ENCODE measurements around the gene PAK5. TPM values are rescaled to one million over a fixed set of nuclear protein-coding genes. Genes with fewer than 3 reads are reported as not detected.

The PAK5 gene
- polyA plus RNA-seq, 5 donors: 0.18 to 0.44 (median 0.33) TPM

DNA sequence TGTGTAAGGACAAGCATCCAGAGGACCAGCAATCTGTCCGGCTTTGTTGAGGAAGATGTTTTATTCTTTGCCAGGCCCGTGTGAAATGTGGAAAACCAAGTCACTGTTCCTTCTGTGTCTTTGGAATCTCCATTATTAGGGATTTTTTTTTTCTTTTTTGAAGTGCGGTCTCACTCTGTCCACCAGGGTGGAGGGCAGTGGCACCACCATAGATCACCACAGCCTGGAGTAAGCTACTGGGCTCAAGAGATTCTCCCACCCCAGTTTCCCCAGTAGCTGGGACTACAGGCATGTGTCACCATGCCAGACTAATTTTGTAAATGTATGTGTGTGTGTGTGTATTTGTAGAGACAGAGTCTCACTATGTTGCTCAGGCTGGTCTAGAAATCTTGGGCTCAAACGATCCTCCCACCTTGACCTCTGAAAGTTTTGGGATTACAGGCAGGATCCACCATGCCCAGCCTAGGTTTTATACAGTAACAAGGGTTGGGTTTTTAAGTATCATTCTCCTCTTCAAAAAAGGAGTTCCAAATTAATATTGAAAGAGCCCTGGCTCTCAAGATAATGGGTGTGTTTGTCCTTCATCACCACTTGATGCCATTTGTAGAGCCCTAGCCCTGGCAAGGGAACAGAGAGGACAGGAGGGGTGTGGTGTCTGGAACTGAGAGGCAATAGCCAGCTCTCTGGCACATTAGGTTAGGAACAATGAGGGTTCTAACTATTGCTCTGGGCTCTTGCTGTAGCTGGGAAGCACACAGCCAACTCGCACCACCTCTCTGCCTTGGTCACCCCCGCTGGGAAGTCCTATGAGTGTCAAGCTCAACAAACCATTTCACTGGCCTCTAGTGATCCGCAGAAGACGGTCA, 321.3 kb downstream of the PAK5 start:
- no peak for DNase-seq

DNA sequence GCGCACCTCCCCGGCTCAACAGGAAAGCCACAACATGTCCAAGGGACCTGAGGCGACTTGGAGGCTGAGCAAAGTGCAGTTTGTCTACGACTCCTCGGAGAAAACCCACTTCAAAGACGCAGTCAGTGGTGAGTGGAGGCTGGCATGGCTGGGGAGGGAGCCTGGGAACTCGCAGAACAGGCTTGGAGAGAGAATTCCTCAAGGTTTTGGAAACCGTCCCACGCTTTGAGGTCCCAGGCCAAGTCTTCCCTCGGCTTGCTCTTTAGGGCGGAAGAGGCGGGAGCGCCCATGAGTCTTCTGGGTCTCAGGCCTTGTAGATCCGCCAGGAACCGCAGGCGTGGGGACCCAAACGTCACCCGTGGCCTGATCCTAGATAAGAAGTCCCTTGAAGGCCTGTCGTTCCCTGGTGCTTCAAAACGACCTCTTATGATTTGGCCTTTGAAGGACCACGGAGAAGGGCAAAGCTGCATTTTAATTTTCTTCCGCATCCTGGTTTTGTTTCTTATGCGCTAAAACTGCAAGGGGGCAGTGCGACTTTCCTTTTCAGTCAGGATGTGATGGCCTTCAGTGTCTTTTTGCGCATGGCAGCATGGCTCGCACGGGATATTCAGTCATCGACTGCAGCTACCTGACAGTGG, 322.5 kb downstream of the PAK5 start:
- no peak for DNase-seq

DNA sequence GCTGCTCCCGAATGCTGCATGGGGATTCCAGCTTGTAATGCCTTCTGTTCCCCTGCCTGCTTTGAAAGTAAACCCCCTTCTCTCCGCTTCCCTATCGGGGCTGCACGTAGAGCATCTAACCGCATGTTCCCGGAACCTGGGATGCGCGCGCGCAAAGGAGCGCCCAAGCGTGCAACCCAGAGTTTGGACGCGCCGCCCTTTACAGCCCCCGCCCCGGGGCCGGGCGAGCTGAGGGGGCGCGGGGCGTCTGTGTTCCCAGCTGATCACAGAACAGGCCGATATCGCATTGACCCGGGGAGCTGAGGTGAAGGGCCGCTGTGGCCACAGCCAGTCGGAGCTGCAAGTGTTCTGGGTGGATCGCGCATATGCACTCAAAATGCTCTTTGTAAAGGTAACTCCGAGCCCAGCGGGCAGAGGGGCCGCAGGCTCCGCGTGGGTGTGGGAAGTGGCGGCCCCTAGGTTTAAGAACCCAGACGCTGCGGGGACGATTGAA, 323.1 kb downstream of the PAK5 start:
- DNase-seq: no peak

DNA sequence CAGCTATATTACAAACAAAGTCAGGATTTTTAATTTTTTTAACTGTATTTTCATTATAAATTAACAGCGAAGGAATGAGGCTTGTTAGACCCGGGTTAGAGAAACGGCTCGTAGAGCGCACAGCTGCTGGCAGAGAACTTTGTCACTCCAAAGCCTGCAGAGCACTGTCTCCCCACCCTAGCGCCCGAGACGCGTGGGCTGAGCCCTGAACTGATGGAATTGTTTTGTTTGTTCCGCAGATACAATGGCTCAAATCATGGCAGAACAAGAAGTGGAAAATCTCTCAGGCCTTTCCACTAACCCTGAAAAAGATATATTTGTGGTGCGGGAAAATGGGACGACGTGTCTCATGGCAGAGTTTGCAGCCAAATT, 323.7 kb downstream of the PAK5 start:
- no peak for DNase-seq

DNA sequence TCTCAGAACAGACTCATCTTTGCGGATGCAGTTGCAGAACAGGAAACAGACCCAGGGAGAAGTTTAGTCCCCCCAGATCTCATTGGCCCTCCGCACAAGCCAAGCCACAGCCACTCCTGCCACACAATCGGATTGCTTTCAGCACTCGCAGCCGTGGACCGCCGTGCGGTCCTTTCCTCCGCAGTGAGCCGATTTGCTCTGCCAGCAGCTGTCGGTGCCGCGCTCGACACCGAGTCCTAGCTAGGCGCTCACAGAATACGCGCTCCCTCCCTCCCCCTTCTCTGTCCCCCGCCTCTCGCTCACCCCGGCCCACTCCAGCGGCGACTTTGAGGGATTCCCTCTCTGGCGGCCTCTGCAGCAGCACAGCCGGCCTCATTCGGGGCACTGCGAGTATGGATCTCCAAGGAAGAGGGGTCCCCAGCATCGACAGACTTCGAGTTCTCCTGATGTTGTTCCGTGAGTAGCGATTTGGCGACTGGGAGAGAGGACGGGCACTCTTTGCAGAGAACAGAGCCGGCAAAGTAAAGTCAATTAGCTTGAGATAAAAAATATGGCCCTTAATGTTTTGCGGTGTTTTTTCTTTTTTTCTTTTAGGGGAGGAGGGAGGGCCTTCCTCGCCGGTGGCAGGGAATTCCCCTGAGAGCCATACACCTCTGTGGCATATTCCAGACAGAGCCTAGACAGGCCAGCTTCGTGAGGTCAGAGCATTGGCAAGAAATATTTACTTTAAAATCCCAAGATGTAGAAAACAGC, 324.2 kb downstream of the PAK5 start, which contains the start of gene LAMP5:
Gene LAMP5 (plus strand): TSS at position 130 of the 753 bp plus-strand sequence. CDS start 263 bp downstream, at position 393.
- DNase-seq: no peak

DNA sequence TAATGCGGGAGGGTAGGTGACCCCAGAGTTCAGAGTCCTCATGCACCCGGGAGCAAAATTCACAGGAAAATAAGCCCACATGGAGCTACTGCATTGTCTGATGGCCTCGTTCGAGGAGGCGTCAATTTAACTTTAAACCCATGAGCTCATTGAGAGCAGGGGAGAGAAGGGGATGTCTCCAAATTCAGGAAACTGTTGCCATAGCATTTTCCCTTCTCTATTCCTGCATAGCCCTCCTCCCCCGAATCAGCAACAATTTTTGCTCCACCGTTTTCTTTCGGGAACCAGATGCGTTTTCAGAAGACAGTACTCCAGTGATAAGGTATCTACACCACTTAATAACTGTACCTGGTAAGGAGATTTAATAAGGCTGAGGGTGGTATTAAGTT, 324.8 kb downstream of the PAK5 start:
- DNase-seq: no peak

DNA sequence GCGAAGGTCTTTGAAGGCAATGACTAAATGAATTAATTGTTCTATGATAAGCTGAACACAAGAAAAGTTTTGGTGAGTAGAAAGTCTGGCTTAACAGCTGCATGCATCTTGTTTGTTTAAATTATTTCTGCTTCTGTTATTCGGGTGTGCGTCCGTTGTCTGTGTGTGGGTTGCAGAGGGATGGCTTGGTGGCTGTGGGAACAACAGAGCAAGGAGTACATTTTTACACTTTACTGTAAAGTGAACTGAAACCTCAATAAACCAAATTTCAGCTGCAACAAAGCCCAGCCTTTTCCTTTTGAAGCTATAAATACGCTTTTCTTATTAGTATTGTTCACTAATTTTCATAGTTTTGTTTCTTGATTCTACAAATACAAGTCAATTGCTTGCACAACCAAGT, 328.0 kb downstream of the PAK5 start:
- no peak for DNase-seq

DNA sequence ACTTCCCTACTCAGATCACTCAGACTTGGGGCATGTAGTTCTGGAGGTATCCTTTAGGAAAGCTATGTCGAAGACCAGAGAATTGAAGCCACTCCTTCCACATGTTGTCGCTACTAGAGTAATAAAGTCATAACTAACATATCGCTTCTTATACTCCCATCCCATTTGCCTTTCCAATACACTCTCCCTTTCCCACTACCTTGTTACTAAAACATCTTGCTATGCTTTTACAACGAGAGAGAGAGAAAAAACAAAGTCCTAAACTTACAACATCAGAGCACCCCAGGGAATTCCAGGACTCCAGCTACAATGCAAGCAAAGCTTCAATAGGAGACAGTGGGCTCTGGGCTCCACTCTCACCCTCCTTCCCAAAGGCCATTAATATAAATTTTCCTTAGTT, 329.6 kb downstream of the PAK5 start:
- no peak for DNase-seq

DNA sequence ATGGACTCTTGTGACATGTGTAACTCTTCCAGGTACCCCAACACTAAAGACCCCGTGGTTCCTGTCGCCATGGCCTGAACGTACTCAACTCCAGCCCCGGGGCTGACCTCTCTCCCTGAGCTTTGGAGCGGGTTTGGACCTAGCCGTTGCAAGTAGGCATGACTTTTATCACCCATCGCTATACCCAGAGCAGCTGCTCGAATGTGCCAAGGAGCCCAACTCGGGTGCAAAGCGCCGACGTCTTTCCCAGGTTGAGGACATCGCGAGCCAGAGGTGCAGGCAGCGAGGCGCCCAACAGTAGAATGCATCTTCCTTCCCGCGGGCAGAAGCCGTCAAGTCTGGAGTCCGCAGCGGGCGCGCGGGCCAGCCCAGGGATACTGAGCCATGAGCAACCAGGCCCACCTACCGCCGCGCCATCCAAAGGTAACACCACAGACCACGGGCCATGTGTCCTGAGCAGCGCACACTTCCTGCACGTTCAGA, 330.1 kb downstream of the PAK5 start:
- DNase-seq: no peak

DNA sequence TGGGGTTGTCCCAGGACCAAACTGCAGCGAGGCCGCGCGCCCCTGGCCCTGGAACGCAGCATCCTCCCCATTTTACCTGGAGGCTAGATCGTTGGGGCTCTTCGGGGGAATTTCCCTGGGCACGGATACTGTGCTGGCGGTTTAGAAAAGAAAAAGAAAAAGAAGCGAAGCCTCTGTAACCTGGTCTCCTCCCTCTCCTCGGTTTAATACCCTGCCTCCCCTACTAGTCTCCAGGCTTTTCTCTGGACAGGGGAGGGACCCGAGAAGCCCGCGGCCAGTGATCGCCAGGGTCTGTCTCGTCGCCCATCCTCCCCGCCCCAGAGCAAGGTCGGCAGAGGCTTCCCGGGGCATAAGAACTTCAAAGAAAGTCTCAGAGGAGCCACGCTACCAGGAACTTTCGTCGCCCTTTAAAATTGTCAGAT, 330.6 kb downstream of the PAK5 start:
- no peak for DNase-seq

DNA sequence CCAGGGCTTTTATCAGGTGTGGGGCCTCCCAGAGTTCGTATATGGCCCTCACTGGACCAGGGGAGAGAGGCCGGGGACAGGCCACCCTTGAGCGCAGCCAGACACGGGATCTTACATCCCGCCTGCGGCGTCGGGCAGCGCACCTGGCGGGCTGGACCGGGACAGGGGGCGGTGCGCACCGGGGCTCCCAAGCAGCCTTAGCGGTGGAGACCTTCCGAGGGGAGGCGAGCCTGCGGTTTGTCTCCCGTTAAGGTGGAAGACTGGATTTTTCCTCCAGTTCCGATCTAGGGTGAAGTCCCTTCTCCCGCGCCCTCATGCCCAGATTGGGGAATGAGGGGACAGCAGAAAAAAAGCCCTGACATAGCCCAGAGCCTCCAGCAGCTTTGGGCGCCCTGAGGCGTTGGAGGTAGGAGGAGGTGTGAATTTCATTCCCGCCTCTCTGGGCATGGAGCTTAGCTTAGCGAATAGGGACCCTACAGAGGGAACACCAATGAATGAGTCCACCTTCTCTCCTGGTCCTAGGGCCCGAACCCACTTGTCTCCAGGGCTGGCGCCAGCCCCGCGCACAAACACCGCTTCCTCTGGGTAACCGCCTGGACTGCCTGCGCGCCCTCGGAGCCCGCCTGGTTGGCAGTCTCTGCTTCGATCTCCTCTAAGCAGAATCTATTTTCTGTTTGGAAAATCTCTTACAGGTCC, 331.2 kb downstream of the PAK5 start:
- DNase-seq: no peak

DNA sequence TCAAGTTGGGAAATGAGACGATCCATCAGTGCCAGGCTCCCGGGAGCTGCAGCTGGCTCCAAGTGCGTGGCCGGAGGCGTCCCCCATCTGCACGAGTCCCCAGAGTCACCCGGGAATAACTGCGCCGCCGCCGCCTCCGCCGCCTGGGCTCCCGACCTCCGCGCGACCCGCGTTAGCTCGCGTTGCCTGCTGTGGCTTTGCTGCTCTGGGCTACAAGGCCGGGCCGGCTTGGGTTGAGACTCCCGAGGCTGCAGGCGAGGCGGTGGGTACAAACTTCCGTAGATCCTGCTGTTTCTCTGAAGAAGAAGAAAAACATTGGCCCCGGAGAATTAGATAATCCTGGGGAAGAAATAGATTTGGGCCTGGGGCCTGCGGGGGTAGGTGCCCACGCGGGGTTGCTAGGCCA, 331.9 kb downstream of the PAK5 start:
- no peak for DNase-seq

DNA sequence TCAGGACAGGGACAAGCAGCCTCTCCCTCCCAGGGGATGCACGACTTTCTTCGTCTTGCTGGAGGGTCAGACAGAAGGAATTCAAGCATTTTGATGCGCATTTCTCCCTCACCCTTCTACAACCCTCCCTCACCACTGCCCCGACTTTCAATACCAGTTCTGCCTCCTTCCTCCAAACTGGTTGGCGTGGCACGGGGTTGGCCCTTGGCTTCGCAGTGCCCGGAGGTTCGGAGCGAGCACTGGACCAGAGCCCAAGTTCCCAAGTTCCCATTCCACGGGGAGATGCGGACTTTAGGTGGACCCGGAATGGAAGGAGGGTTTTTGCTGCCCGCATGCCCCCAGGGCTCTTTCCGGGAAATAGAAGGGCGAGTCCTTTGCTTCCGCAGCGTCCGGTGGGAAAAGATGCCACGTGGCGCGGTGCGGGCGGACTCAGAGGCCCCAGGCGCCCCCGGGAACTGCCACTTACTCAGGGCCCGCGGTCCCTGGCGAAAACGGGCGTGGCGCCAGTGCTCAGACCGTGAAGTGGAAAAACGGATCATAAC, 332.5 kb downstream of the PAK5 start:
- DNase-seq: no peak

DNA sequence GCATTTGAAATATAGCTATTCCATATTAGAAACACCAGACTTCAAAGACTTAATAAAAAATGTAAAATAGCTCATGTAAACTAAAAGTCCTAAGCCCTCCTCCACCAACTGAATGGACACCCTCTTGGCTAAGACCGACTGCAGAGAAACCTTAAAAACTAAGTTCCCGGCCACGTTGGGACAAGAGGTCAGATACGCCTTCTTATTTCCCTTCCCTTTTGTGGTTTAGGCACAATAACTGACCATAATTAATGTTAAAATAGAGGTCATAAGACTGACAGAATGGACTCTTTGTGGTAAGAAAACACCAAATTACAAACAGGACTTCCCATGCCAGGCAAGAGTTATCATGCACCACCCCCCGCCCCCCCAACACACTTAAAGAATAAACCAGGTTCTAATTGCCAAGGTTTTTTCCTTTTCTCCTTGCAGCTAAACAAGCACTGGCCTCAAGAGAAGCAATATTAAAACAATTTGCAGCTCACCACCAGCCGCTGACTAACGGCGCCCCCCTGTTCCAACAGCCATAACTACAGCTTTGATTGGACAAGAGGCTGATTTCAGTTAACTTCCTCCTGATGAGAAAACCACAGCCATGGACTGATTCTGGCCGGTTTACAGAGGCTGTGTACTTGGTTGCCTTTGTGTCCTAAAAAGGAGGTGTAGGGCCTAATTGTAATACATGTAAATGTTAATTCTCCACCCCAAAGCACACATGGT, 335.2 kb downstream of the PAK5 start:
- no peak for DNase-seq

DNA sequence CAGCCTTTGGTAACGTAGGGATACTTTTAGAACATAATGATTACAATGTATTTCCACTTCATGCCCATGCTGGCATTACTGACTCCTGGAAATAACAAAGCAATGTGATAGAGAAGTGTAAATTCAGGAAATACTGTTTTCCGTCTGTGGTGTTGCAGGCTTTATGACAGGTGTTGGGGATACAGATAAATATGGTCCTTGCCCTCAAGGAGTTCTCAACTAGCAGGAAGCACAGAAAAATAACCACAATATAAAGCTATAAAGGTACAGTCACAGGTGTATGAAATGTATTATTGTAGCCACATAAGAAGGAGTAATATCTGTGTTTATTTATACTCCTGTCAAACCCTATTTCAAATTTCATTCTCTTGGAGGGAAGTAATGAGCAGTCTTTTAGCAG, 337.4 kb downstream of the PAK5 start:
- no peak for DNase-seq

DNA sequence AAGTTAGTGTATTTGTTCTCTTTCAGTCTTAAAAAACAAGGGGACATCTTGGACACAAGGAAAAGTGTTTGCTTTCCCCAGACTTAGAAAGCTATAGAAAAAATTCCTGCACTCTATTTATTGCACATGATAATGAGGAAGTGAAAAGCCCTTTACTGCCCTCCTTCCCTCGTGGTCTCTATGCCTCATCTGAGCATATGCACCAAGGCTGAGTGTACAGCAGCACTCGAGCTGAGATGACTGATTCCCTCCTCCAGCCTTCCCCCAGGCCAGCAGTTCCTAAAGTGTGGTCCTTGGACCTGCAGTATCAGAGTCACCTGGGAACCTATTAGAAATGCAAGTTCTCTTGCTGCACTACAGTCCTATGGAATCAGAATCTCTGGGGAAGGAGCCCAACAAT, 338.8 kb downstream of the PAK5 start:
- DNase-seq: no peak

DNA sequence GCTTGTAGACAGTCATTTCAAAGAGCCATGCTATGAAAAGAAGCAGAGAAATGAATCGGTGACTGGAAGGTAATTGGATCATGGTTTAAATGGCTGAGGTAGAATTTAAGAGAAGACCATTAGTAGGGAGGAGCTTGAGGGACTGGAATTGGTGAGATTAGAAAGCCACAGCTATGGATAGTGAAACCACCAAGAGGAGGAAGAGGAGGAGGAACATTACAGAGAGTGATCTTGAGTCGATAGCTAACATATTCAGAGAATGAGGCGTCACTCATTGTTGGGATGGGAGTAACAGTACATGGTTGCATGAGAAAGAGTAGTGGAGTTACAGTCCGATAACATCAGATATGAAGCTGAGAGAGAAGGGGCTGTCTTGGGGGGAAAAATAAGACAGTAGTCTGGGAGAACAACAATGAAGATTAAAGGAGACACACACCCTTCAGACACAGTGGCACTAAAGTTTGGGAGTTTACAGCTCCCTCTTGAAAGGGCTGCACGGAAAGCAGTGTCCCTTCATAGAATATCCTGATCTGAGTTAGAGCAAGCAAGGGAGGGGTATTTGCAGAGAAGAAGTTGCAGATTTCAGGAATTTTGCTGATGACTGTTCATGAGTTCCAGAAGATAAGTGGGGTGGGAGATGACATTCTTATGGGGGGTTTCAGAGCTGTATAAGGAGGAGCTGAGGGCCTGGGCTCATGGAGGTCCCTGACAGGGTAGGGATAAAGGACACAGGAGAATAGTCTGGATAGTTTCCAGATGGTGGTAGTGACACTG, 339.6 kb downstream of the PAK5 start:
- DNase-seq: no peak

DNA sequence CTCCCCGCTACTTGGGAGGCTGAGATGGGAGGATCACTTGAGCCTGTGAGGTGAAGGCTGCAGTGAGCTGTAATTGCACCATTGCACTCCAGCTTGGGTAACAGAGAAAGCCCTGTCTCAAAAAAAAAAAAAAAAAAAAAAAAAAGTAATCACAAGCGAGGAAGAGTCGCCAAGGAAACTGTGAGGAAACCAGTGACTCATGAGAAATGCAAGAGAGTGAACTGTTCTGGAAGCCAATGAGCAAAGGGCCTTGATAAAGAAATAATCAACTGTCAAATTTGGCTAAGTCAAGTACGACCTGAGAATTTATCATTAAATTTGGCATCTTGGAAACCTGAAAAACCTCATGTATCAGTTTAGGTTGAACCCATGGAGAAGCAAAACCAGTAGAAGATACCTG, 340.6 kb downstream of the PAK5 start:
- DNase-seq: no peak

DNA sequence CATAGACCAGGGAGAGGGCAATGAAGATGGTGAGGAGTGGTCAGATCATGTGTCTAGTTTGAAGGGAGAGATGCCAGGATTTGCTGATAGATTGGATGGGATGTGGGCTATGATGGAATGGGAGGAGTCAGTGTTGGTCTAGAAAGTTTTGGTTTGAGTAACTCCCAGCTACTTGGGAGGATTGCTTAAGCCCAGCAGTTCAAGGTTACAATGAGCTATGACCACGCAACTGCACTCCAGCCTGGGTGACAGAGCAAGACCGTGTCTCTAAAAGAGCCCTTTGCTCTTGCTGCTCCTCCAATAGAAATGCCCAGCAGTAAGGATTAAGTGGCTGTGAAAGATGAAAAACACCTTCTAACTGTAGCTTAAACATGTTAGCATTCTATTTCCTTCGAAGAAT, 342.7 kb downstream of the PAK5 start:
- DNase-seq: no peak

DNA sequence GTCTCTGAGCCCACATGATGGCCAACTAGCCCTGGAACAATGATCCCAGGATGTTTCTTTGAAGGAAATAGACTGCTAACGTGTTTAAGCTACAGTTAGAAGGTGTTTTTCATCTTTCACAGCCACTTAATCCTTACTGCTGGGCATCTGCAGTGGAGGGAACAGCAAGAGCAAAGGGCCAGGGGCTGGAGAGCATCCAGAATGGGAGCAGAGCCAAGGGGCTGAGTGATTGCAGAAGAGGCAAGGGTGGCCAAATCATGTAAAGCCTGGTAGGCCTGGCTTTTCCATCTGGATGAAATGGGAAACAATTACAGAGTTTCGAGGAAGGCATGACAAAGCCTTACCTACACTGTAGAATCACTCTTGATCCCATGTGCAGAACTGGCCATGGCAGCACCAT, 343.2 kb downstream of the PAK5 start:
- DNase-seq: no peak
